IMR-90 (cell line): Measurements from ENCODE around the gene TGFB3. TPM values are rescaled to one million over a fixed set of nuclear protein-coding genes. Genes with fewer than 3 reads are reported as not detected.

Source experiments
- ATAC-seq: fragments of 200-7000 bp; cut with Tn5 transposase; 2 replicates; pipeline ENCODE4 v1.9.1; 2020; ENCODE audit warnings: low read depth, mild to moderate bottlenecking, moderate library complexity
- Bru-seq: library from RNA; stranded (reverse); fragments of 400-500 nt; gene quantifications from one replicate; lab custom pipeline; 2021; lab: Mats Ljungman, UMichigan
- BruChase-seq, 2 experiments: library from RNA; stranded (reverse); fragments of 400-500 nt; gene quantifications; one replicate each; lab custom pipeline; 2021; lab: Mats Ljungman, UMichigan
- BruUV-seq: library from RNA; stranded (reverse); fragments of 400-500 nt; replicated peaks from 2 replicates; lab custom pipeline; 2021; lab: Mats Ljungman, UMichigan
- CTCF ChIA-PET: fragments of 300-600 bp; formaldehyde crosslinking; extraction: SDS; loops from one replicate; lab custom pipeline; 2021; ENCODE audit warnings: antibody characterized with exemption; lab: Yijun Ruan, JAX
- POLR2A ChIA-PET: fragments of 300-600 bp; sonication (Branson Sonifier 250); formaldehyde crosslinking; loops from one replicate; lab custom pipeline; 2022; ENCODE audit warnings: antibody characterized with exemption; ENCODE audit not compliant: unreplicated experiment; lab: Charles Lee
- DNase-seq: peaks from one replicate; pipeline ENCODE4 v3.0.0; 2013
- H2AFZ ChIP-seq: replicated peaks from 2 replicates; pipeline ENCODE3; 2013; ENCODE audit warnings: low read length, mild to moderate bottlenecking; ENCODE audit not compliant: poor library complexity
- H2AK5ac ChIP-seq: 2 replicates; pipeline ENCODE4 v1.6.1; 2013; ENCODE audit warnings: low read depth, low read length, inconsistent platforms
- H2AK9ac ChIP-seq: replicated peaks from 2 replicates; pipeline ENCODE3; 2013; ENCODE audit warnings: mild to moderate bottlenecking, low read depth, low read length, moderate library complexity; ENCODE audit not compliant: poor library complexity
- H2BK120ac ChIP-seq: 2 replicates; pipeline ENCODE4 v1.6.1; 2013; ENCODE audit warnings: low read depth, low read length, inconsistent platforms
- H2BK15ac ChIP-seq: 3 replicates; pipeline ENCODE4 v1.6.1; 2013; ENCODE audit warnings: low read depth, low read length, inconsistent platforms
- H2BK20ac ChIP-seq: 2 replicates; pipeline ENCODE4 v1.6.1; 2013; ENCODE audit warnings: low read depth, mild to moderate bottlenecking, inconsistent platforms, low read length, moderate library complexity
- H2BK5ac ChIP-seq: 2 replicates; pipeline ENCODE4 v1.6.1; 2013; ENCODE audit warnings: mild to moderate bottlenecking, low read depth, low read length, inconsistent platforms; ENCODE audit not compliant: poor library complexity, severe bottlenecking
- H3K14ac ChIP-seq: replicated peaks from 2 replicates; pipeline ENCODE4 v1.6.1; 2013; ENCODE audit warnings: low read depth, low read length, inconsistent platforms
- H3K18ac ChIP-seq: 2 replicates; pipeline ENCODE4 v1.6.1; 2013; ENCODE audit warnings: low read depth, low read length, control low read depth
- H3K23ac ChIP-seq: 2 replicates; pipeline ENCODE4 v1.6.1; 2013; ENCODE audit warnings: low read depth, low read length, inconsistent platforms
- H3K27ac ChIP-seq: 2 replicates; pipeline ENCODE4 v1.5.1; 2013; ENCODE audit warnings: mild to moderate bottlenecking, control low read depth, low read length; ENCODE audit not compliant: insufficient read depth
- H3K27me3 ChIP-seq: 2 replicates; pipeline ENCODE4 v1.6.1; 2013; ENCODE audit warnings: low read length; ENCODE audit not compliant: control insufficient read depth, insufficient read depth
- H3K36me3 ChIP-seq: 2 replicates; pipeline ENCODE4 v1.6.1; 2013; ENCODE audit warnings: low read length, mixed read lengths; ENCODE audit not compliant: control insufficient read depth, insufficient read depth
- H3K4ac ChIP-seq: 2 replicates; pipeline ENCODE4 v1.6.1; 2013; ENCODE audit warnings: low read depth, low read length, inconsistent platforms
- H3K4me1 ChIP-seq: 2 replicates; pipeline ENCODE4 v1.6.1; 2013; ENCODE audit warnings: low read length, mixed read lengths; ENCODE audit not compliant: control insufficient read depth, insufficient read depth
- H3K4me2 ChIP-seq: 2 replicates; pipeline ENCODE4 v1.6.1; 2013; ENCODE audit warnings: low read depth, mild to moderate bottlenecking, control low read depth, low read length, moderate library complexity
- H3K4me3 ChIP-seq: 2 replicates; pipeline ENCODE4 v1.5.1; 2013; ENCODE audit warnings: low read depth, mild to moderate bottlenecking, control low read depth, low read length, moderate library complexity; ENCODE audit not compliant: insufficient read depth
- H3K56ac ChIP-seq: 2 replicates; pipeline ENCODE4 v1.6.1; 2013; ENCODE audit warnings: low read length, inconsistent platforms; ENCODE audit not compliant: insufficient read depth; ENCODE audit errors: extremely low read depth
- H3K79me1 ChIP-seq, 2 experiments: 2 replicates each; pipeline ENCODE4 v1.6.1; 2013; ENCODE audit warnings: low read length in 2 of 2, inconsistent platforms in 1 of 2, low read depth in 1 of 2
- H3K9ac ChIP-seq: 2 replicates; pipeline ENCODE4 v1.6.1; 2013; ENCODE audit warnings: low read depth, low read length, control low read depth
- H3K9me1 ChIP-seq: 2 replicates; pipeline ENCODE4 v1.6.1; 2013; ENCODE audit warnings: low read length, inconsistent platforms; ENCODE audit not compliant: insufficient read depth
- H3K9me3 ChIP-seq: 2 replicates; pipeline ENCODE4 v1.6.1; 2013; ENCODE audit warnings: low read length; ENCODE audit not compliant: control insufficient read depth, insufficient read depth
- H4K20me1 ChIP-seq: 2 replicates; pipeline ENCODE4 v1.6.1; 2013; ENCODE audit warnings: low read length, inconsistent platforms; ENCODE audit not compliant: insufficient read depth
- H4K5ac ChIP-seq: 2 replicates; pipeline ENCODE4 v1.6.1; 2013; ENCODE audit warnings: mild to moderate bottlenecking, low read depth, low read length, control low read depth
- H4K8ac ChIP-seq, 2 experiments: 2 replicates each; pipeline ENCODE4 v1.6.1; 2013; ENCODE audit warnings: low read depth in 2 of 2, low read length in 2 of 2, control low read depth in 1 of 2, inconsistent platforms in 1 of 2
- H4K91ac ChIP-seq: 2 replicates; pipeline ENCODE4 v1.6.1; 2013; ENCODE audit warnings: low read depth, low read length, inconsistent platforms; ENCODE audit not compliant: insufficient read depth
- BHLHE40 ChIP-seq: fragments of 150-350 bp; IDR thresholded peaks from 2 replicates; pipeline ENCODE4 v1.6.1; 2016; ENCODE audit warnings: mild to moderate bottlenecking, low read depth, low read length
- CEBPB ChIP-seq: IDR thresholded peaks from 2 replicates; pipeline ENCODE4 v1.6.1; 2012; ENCODE audit warnings: low read depth, low read length, improper control_type of control experiment
- CHD1 ChIP-seq: IDR thresholded peaks from 2 replicates; pipeline ENCODE4 v1.6.1; 2012; ENCODE audit warnings: low read depth, low read length, improper control_type of control experiment
- CTCF ChIP-seq: conservative IDR thresholded peaks from 2 replicates; pipeline ENCODE4 v1.5.1; 2012; ENCODE audit warnings: mild to moderate bottlenecking, low read depth, low read length, improper control_type of control experiment
- MAZ ChIP-seq: IDR thresholded peaks from 2 replicates; pipeline ENCODE4 v1.6.1; 2012; ENCODE audit warnings: low read depth, mild to moderate bottlenecking, low read length, improper control_type of control experiment, moderate library complexity, borderline replicate concordance
- MXI1 ChIP-seq: IDR thresholded peaks from 2 replicates; pipeline ENCODE4 v1.6.1; 2012; ENCODE audit warnings: low read depth, mild to moderate bottlenecking, low read length, moderate library complexity, borderline replicate concordance
- NFE2L2 ChIP-seq: fragments of 150-350 bp; IDR thresholded peaks from 2 replicates; pipeline ENCODE4 v1.6.1; 2016; ENCODE audit warnings: low read depth, mild to moderate bottlenecking, low read length
- POLR2A ChIP-seq: IDR thresholded peaks from 2 replicates; pipeline ENCODE4 v1.6.1; 2012; ENCODE audit warnings: mild to moderate bottlenecking, low read depth, low read length
- RAD21 ChIP-seq: IDR thresholded peaks from 2 replicates; pipeline ENCODE4 v1.6.1; 2012; ENCODE audit warnings: low read length, improper control_type of control experiment
- RCOR1 ChIP-seq: IDR thresholded peaks from 2 replicates; pipeline ENCODE4 v1.6.1; 2012; ENCODE audit warnings: mild to moderate bottlenecking, low read length, improper control_type of control experiment; ENCODE audit not compliant: insufficient replicate concordance
- SMC3 ChIP-seq: fragments of 150-350 bp; IDR thresholded peaks from 2 replicates; pipeline ENCODE4 v1.6.1; 2016; ENCODE audit warnings: low read depth, mild to moderate bottlenecking, antibody characterized with exemption, low read length, moderate library complexity
- WGBS, 2 experiments: methylation state at CpG; one replicate each; pipeline versions ENCODE4 v1.1.5 to v1.1.7; 2013; ENCODE audit warnings: missing lambda C conversion rate in 2 of 2; ENCODE audit not compliant: insufficient read length in 1 of 2; ENCODE audit errors: extremely low coverage in 2 of 2; 5-methylcytosine and 5-hydroxymethylcytosine counted together
- dilution Hi-C: fragments of 300-500 bp; cut with HindIII; formaldehyde crosslinking; loops from one replicate; pipeline ENCODE4 v1.14.3; 2018; ENCODE audit warnings: low sequenced_read_pairs; ENCODE audit not compliant: unreplicated experiment
- in situ Hi-C: fragments of 300-500 bp; cut with MboI; formaldehyde crosslinking; loops from 3 replicates; pipeline ENCODE4 v1.14.3; 2019; ENCODE audit warnings: low sequenced_read_pairs, inconsistent platforms, mixed read lengths
- intact Hi-C: fragments of 100-400 bp; cut with micrococcal nuclease; formaldehyde crosslinking; loops from 2 replicates; pipeline ENCODE4 v1.10.0; 2022
- long read RNA-seq: library from polyadenylated mRNA; unstranded; transcript quantifications from one replicate; pipeline ENCODE4 v2.0.0, GENCODE V29; 2021; ENCODE audit not compliant: unreplicated experiment
- polyA plus RNA-seq, 3 experiments: library from polyadenylated mRNA; depleted of rRNA; stranded (reverse); fragments of >200 nt; gene quantifications; 2 replicates each; pipeline ENCODE4 v1.2.3, GENCODE V29; 2012; ENCODE audit warnings: low replicate concordance in 1 of 3
- total RNA-seq: library from RNA; depleted of rRNA; stranded (reverse); fragments of >200 nt; gene quantifications from 2 replicates; pipeline ENCODE4 v1.2.3, GENCODE V29; 2012; rRNA removed

The TGFB3 gene
- 2.2 and 3.1 TPM in 2 replicates for total RNA-seq
- polyA plus RNA-seq (2012; rRNA removed): 3.7 and 4.3 TPM in 2 replicates
- polyA plus RNA-seq (2012; cell fraction: cytosol; rRNA removed): 2.1 and 3.2 TPM in 2 replicates
- 8.5 and 13.2 TPM in 2 replicates for polyA plus RNA-seq (2012; cell fraction: nucleus; rRNA removed; ENCODE audit: low replicate concordance)
- Bru-seq, nascent RNA: percentile 55 among the genes with signal in this experiment
- BruChase-seq, experiment 1, labeled RNA remaining after a 6-hour chase: percentile 46 among the genes with signal in this experiment
- percentile 37 among the genes with signal in this experiment for BruChase-seq, experiment 2, labeled RNA remaining after a 2-hour chase
- long read RNA-seq, transcript TGFB3-201 (7 exons, 2,522 nt): major isoform, 6 of 6 reads
- long read RNA-seq, partial matches to known transcripts: 0 of 6 reads
- long read RNA-seq, other reads (novel, unspliced or antisense): 0 of 6 reads

GRCh38 chr14:75981426-75982265 is at the start of gene TGFB3:
TSS of gene TGFB3 (minus strand) at chr14:75981995. CDS start at chr14:75980893, 1,102 bp downstream.
- Histone ChIP-seq H4K91ac (no peak within 1 kb of the TSS), H3K9me3 (no peaks in the 10 kb centered on the region), H3K4me1 (peaks cover 7% of the 10 kb centered on the region; the same call in 1 of the 2 replicates), H3K4me2 (peak within 1 kb of the TSS; percentile 78), H3K18ac (peak within 1 kb of the TSS; percentile 26; the same call in 1 of the 2 replicates), H2BK120ac (peak within 1 kb of the TSS; percentile 10; the same call in 1 of the 2 replicates), H3K4ac (peak within 1 kb of the TSS; percentile 36), H2AK9ac (peak within 1 kb of the TSS; percentile 66), H3K27ac (peak within 1 kb of the TSS; percentile 66), H3K14ac (0 out of 2 replicates have a peak within 1 kb of the TSS, but pooled peaks have one; percentile 5), H2BK15ac (no peak within 1 kb of the TSS), H2AFZ (peak within 1 kb of the TSS; percentile 91), H3K9ac (peak within 1 kb of the TSS; percentile 54), H4K5ac (no peak within 1 kb of the TSS; the same call in 1 of the 2 replicates), H3K79me1 (peaks cover 7 to 9% of the 10 kb centered on the region in 2 experiments), H4K8ac (peak within 1 kb of the TSS in 1 of 2 experiments; percentile 22; a peak in 1 of 4 replicates), H3K9me1 (no peaks in the 10 kb centered on the region), H3K4me3 (peak within 1 kb of the TSS; percentile 50), H2BK5ac (peak within 1 kb of the TSS; percentile 16), H3K56ac (no peak within 1 kb of the TSS), H2AK5ac (peak within 1 kb of the TSS; percentile 32; the same call in 1 of the 2 replicates), H4K20me1 (no peaks in the 10 kb centered on the region), H3K23ac (peak within 1 kb of the TSS; percentile 29; the same call in 1 of the 2 replicates), H2BK20ac (no peak within 1 kb of the TSS), H3K27me3 (no peaks in the 10 kb centered on the region; the same call in 1 of the 2 replicates), H3K36me3 (no peaks in the 10 kb centered on the region)
- in situ Hi-C loops (loop anchor here (5.0 to 25.0 kb wide), 4 partner anchors 187 to 1081 kb away; partner anchors contain the start of gene FLVCR2), intact Hi-C loops (loop anchor here (1.0 to 5.0 kb wide), 5 partner anchors 75 to 404 kb away; partner anchors contain the start of gene FLVCR2), dilution Hi-C loops (no loop called here)
- POLR2A ChIA-PET: interaction anchor here (1.2 kb wide), 1 partner anchor 13 kb away, joined by 8 read pairs; no protein-coding TSS in a partner anchor
- TF ChIP-seq CEBPB (no peak), NFE2L2 (0 out of 2 replicates have a peak, but pooled peaks have one; percentile 11), MXI1 (peak; percentile 86), POLR2A (peak; percentile 75), MAZ (peak; percentile 84), CTCF (no peak), BHLHE40 (0 out of 2 replicates have a peak, but pooled peaks have one; percentile 17), CHD1 (0 out of 2 replicates have a peak, but pooled peaks have one; percentile 45), SMC3 (peak; percentile 20; the same call in 1 of the 2 replicates), RAD21 (0 out of 2 replicates have a peak, but pooled peaks have one; percentile 10), RCOR1 (no peak)
- DNase-seq (peak; percentile 93), ATAC-seq (peak; percentile 70)
- CTCF ChIA-PET: interaction anchor here (1.0 to 5.3 kb wide), 5 partner anchors 8 to 271 kb away, joined by 3 to 63 read pairs (median 3); no protein-coding TSS in a partner anchor
- 0% methylated on average over 4 of the region's 26 CpGs; no CpG with 5 or more reads in 1 of the 2 experiments for WGBS, 2 experiments
- BruUV-seq: TSS peak; percentile 84
